KMS-11 (cell line): ENCODE data around the gene MYO9A.

Experiments used
- H2AFZ ChIP-seq: fragments of 200-600 bp; sonication (generic); 2 replicates; pipeline ENCODE4 v1.6.1; 2016; ENCODE audit warnings: antibody characterized with exemption, mixed run types, low read depth
- H3K27ac ChIP-seq: fragments of 200-600 bp; sonication (generic); 2 replicates; pipeline ENCODE4 v1.6.1; 2016; ENCODE audit warnings: mild to moderate bottlenecking, mixed run types
- H3K27me3 ChIP-seq: fragments of 200-600 bp; sonication (generic); 2 replicates; pipeline ENCODE4 v1.6.1; 2017; ENCODE audit warnings: mild to moderate bottlenecking, low read depth, mixed run types, moderate library complexity; ENCODE audit not compliant: insufficient read depth
- H3K36me3 ChIP-seq: fragments of 200-600 bp; sonication (generic); 2 replicates; pipeline ENCODE4 v1.6.1; 2017; ENCODE audit warnings: mild to moderate bottlenecking, mixed run types; ENCODE audit not compliant: insufficient read depth
- H3K4me1 ChIP-seq: fragments of 200-600 bp; sonication (generic); 2 replicates; pipeline ENCODE4 v1.6.1; 2016; ENCODE audit warnings: mild to moderate bottlenecking, low read depth, mixed run types; ENCODE audit not compliant: poor library complexity, severe bottlenecking
- H3K4me2 ChIP-seq: fragments of 200-600 bp; sonication (generic); 2 replicates; pipeline ENCODE4 v1.7.0; 2016; ENCODE audit warnings: mild to moderate bottlenecking, mixed run types
- H3K4me3 ChIP-seq: fragments of 200-600 bp; sonication (generic); IDR thresholded peaks from 2 replicates; pipeline ENCODE4 v1.6.1; 2017; ENCODE audit warnings: low read depth, low read length, mixed read lengths; ENCODE audit not compliant: insufficient read depth
- H3K79me2 ChIP-seq: fragments of 200-600 bp; sonication (generic); 2 replicates; pipeline ENCODE4 v1.6.1; 2016; ENCODE audit warnings: low read depth, mixed run types; ENCODE audit not compliant: insufficient read depth
- H3K9ac ChIP-seq: fragments of 200-600 bp; sonication (generic); 2 replicates; pipeline ENCODE4 v1.6.1; 2016; ENCODE audit warnings: mild to moderate bottlenecking, mixed run types
- H4K20me1 ChIP-seq: fragments of 200-600 bp; sonication (generic); 2 replicates; pipeline ENCODE4 v1.6.1; 2016; ENCODE audit warnings: mild to moderate bottlenecking, mixed run types; ENCODE audit not compliant: insufficient read depth
- TF ChIP-seq, protein P1 (sequence below): fragments of 200-600 bp; sonication (generic); conservative IDR thresholded peaks from 2 replicates; pipeline ENCODE4 v1.6.1; 2017; ENCODE audit warnings: low read depth, mild to moderate bottlenecking, antibody characterized with exemption, low read length, moderate library complexity, mixed read lengths

The MYO9A gene

DNA sequence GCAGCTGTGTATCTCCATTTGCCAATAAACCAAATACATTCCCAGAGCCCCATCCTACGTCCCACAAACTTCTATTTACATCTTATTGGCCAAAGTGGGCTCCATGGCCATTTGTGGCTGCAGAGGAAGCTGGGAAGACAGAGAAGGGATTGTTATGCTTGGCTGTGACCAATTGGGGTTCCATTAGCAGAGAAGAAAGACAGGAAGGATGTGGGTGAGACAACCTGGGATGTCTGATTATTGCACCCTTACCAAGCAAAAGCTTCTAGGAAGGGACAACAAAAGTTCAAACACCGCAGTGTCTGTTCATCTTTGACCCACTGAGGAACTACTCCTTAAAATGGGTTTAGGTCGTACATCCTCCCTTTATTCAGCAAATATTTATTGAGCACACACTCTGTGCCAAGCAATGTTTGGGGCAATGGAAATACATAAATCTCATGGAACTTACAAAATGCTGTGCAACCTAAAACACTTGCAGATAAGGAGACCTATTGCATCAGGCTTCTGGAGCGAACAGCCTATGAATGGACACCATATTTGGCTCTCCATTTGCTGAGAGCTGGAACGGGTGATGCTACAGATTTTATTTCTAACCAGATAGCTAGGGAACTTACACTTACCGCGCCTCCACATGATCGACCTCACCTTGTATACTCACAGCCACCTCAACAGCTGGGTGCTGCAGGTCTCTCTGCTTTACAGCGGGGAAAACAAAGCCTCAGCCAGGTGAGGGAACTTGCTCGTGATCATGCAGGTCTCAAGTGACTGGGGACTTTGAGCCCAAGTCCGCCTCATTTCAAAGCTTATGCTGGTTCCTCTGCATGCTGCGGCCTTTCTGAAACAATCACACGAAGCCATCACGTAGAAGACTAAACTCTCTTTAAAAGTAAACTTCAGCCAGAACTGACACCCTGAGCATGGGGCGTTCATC, 329.0 kb downstream of the MYO9A start:
- Histone ChIP-seq H3K4me3 (no peak overlapping the region), H3K4me2 (no peak overlapping the region), H3K27me3 (no peaks in the 10 kb centered on the region), H3K79me2 (no peaks in the 10 kb centered on the region), H4K20me1 (no peaks in the 10 kb centered on the region), H3K4me1 (no peaks in the 10 kb centered on the region), H3K9ac (no peak overlapping the region), H3K36me3 (no peaks in the 10 kb centered on the region), H2AFZ (no peak overlapping the region), H3K27ac (no peak overlapping the region)
- TF ChIP-seq, protein P1, sequence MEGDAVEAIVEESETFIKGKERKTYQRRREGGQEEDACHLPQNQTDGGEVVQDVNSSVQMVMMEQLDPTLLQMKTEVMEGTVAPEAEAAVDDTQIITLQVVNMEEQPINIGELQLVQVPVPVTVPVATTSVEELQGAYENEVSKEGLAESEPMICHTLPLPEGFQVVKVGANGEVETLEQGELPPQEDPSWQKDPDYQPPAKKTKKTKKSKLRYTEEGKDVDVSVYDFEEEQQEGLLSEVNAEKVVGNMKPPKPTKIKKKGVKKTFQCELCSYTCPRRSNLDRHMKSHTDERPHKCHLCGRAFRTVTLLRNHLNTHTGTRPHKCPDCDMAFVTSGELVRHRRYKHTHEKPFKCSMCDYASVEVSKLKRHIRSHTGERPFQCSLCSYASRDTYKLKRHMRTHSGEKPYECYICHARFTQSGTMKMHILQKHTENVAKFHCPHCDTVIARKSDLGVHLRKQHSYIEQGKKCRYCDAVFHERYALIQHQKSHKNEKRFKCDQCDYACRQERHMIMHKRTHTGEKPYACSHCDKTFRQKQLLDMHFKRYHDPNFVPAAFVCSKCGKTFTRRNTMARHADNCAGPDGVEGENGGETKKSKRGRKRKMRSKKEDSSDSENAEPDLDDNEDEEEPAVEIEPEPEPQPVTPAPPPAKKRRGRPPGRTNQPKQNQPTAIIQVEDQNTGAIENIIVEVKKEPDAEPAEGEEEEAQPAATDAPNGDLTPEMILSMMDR: no peak

DNA sequence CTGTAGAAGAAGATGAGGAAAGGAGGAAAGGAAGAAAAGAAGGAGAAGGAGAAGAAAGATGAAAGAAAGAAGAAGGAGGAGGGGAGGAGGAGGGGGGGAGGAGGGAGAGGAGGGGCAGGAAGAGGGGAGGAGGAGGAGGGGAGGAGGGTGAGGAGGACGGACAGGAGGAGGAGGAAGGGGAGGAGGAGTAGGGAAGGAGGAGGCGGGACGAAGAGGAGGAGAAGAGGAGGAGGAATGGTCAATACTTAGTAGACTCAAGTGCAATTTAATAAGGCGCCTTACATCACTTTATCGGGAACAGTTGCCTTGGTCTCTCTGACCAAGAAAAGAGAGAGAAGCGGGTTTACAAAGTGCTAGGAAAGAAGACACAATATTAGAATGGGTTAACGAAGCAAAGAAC, 331.3 kb downstream of the MYO9A start:
- TF ChIP-seq, protein P1: no peak
- H4K20me1 ChIP-seq: no peaks in the 10 kb centered on the region
- H3K4me2 ChIP-seq: no peak overlapping the region
- H3K27me3 ChIP-seq: no peaks in the 10 kb centered on the region
- no peak overlapping the region for H3K9ac ChIP-seq
- no peaks in the 10 kb centered on the region for H3K36me3 ChIP-seq
- no peak overlapping the region for H3K27ac ChIP-seq
- H3K4me1 ChIP-seq: no peaks in the 10 kb centered on the region
- H2AFZ ChIP-seq: no peak overlapping the region
- H3K4me3 ChIP-seq: no peak overlapping the region
- no peaks in the 10 kb centered on the region for H3K79me2 ChIP-seq

DNA sequence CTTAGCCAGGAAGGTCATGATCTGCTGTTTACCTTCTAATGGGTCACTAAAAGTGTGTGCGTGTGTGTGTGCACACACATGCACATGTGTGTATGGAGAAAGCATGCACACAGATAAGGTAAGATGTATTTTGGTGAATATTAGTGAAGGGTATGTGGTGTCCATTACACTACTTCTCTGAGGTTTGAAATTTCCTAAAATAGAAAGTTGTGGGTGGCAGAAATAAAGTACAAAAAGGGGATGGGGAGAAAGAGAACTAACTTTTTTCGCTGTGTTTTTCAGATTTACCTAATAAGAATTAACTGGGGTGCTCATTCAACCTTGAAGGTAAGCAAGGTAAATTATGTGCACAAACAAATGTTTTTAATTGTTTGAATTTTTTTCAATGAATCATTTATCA, 332.0 kb downstream of the MYO9A start:
- Histone ChIP-seq H2AFZ (no peak overlapping the region), H3K9ac (no peak overlapping the region), H3K79me2 (no peaks in the 10 kb centered on the region), H3K27ac (no peak overlapping the region), H3K4me2 (no peak overlapping the region), H4K20me1 (no peaks in the 10 kb centered on the region), H3K4me3 (no peak overlapping the region), H3K27me3 (no peaks in the 10 kb centered on the region), H3K36me3 (no peaks in the 10 kb centered on the region), H3K4me1 (no peaks in the 10 kb centered on the region)
- TF ChIP-seq, protein P1: no peak

DNA sequence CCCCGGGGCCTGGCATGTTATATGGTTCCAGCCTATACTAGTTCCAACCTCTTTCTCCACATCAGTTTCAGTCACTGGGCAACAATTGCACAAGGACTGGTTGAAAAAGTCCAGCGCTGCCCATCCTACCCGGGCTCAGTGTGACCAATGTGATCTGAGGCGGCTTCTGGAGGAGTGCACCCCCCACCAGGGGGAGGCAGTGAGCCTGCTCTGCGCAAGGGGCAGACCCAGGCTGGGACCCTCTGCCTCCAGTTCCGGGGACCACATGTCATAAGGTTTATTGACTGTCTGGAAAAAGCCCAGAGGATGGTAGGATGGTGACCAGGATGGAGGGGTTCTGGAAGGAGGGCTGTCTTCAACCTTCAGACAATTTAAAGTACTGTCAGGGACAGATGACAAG, 333.2 kb downstream of the MYO9A start:
- H3K4me2 ChIP-seq: no peak overlapping the region
- no peaks in the 10 kb centered on the region for H3K27me3 ChIP-seq
- no peak overlapping the region for H3K27ac ChIP-seq
- H3K9ac ChIP-seq: no peak overlapping the region
- H4K20me1 ChIP-seq: no peaks in the 10 kb centered on the region
- TF ChIP-seq, protein P1: peak; percentile 31
- no peaks in the 10 kb centered on the region for H3K36me3 ChIP-seq
- H2AFZ ChIP-seq: no peak overlapping the region
- H3K4me3 ChIP-seq: no peak overlapping the region
- peaks cover 4% of the 10 kb centered on the region for H3K4me1 ChIP-seq
- no peaks in the 10 kb centered on the region for H3K79me2 ChIP-seq
